Osteoblast (primary cell): Measurements from ENCODE around the gene PSMB8. TPM values are rescaled to one million over a fixed set of nuclear protein-coding genes. Genes with fewer than 3 reads are reported as not detected.

Experiments used
- DNase-seq: peaks from one replicate; pipeline ENCODE4 v3.0.0; 2011; ENCODE audit warnings: low spot score, mixed read lengths; ENCODE audit not compliant: insufficient read length; ENCODE audit errors: missing footprints
- H2AFZ ChIP-seq: 2 replicates; pipeline ENCODE4 v1.6.0; 2011; ENCODE audit warnings: mild to moderate bottlenecking, low read length
- H3K27ac ChIP-seq: 2 replicates; pipeline ENCODE4 v1.5.1; 2011; ENCODE audit warnings: mild to moderate bottlenecking, low read depth, low read length, moderate library complexity
- H3K27me3 ChIP-seq: 2 replicates; pipeline ENCODE4 v1.6.0; 2012; ENCODE audit warnings: mild to moderate bottlenecking, control low read depth, inconsistent platforms, low read length, moderate library complexity; ENCODE audit not compliant: insufficient read depth
- H3K36me3 ChIP-seq: 2 replicates; pipeline ENCODE4 v1.5.1; 2011; ENCODE audit warnings: mild to moderate bottlenecking, low read length, control low read depth, moderate library complexity; ENCODE audit not compliant: insufficient read depth
- H3K4me1 ChIP-seq: 2 replicates; pipeline ENCODE4 v1.5.1; 2011; ENCODE audit warnings: mild to moderate bottlenecking, low read length, control low read depth, moderate library complexity; ENCODE audit not compliant: insufficient read depth
- H3K4me2 ChIP-seq: 2 replicates; pipeline ENCODE4 v1.6.0; 2011; ENCODE audit warnings: mild to moderate bottlenecking, low read length; ENCODE audit not compliant: insufficient read depth
- H3K4me3 ChIP-seq: fragments of 200-600 bp; sonication (generic); 3 replicates; pipeline ENCODE4 v1.5.1; 2012; ENCODE audit warnings: mild to moderate bottlenecking, low read length, inconsistent platforms; ENCODE audit not compliant: insufficient read depth
- H3K79me2 ChIP-seq: 2 replicates; pipeline ENCODE4 v1.6.0; 2012; ENCODE audit warnings: mild to moderate bottlenecking, low read length, control low read depth, inconsistent platforms; ENCODE audit not compliant: insufficient read depth
- H3K9me3 ChIP-seq: 2 replicates; pipeline ENCODE4 v1.5.1; 2011; ENCODE audit warnings: low read depth, low read length, control low read depth
- H4K20me1 ChIP-seq: 2 replicates; pipeline ENCODE4 v1.6.0; 2012; ENCODE audit warnings: mild to moderate bottlenecking, low read length, control low read depth; ENCODE audit not compliant: insufficient read depth
- total RNA-seq: library from RNA; depleted of rRNA; stranded (reverse); fragments of >200 nt; gene quantifications from 2 replicates; pipeline ENCODE4 v1.2.3, GENCODE V29; 2012
- TF ChIP-seq, protein P1 (sequence below): IDR thresholded peaks from 2 replicates; pipeline ENCODE4 v1.5.1; 2011; ENCODE audit warnings: mild to moderate bottlenecking, low read depth, low read length, moderate library complexity; ENCODE audit errors: extremely low read depth

PSMB8 gene
- total RNA-seq, 1 donor, result 67.3 TPM

DNA sequence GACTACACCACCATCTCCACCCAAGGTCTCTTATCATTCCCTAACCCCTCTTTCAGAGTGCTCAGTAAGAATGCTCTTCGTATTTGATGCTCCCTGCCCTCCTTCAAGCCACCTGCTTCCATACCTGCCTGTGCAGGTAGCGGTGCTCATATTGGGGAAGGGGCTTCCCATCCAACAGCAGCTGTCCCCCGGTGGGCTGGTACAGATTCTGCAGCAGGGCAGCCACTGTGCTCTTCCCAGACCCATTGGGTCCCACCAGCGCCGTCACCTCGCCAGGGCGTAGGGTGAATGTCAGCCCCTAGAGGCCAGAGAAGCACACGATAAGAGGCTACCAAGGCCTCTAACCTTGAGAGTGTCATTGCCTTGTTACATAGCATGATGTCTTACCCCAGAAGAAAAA is 3.9 kb upstream of the PSMB8 start:
- Histone ChIP-seq H4K20me1 (no peaks in the 10 kb centered on the region), H3K27me3 (no peaks in the 10 kb centered on the region), H3K4me2 (no peak overlapping the region), H3K9me3 (no peaks in the 10 kb centered on the region), H3K4me1 (peaks cover 20% of the 10 kb centered on the region), H3K36me3 (peaks cover 61% of the 10 kb centered on the region), H3K27ac (no peak overlapping the region), H2AFZ (no peak overlapping the region), H3K79me2 (peaks cover 34% of the 10 kb centered on the region), H3K4me3 (no peak overlapping the region)
- DNase-seq, result no peak
- TF ChIP-seq, protein P1, sequence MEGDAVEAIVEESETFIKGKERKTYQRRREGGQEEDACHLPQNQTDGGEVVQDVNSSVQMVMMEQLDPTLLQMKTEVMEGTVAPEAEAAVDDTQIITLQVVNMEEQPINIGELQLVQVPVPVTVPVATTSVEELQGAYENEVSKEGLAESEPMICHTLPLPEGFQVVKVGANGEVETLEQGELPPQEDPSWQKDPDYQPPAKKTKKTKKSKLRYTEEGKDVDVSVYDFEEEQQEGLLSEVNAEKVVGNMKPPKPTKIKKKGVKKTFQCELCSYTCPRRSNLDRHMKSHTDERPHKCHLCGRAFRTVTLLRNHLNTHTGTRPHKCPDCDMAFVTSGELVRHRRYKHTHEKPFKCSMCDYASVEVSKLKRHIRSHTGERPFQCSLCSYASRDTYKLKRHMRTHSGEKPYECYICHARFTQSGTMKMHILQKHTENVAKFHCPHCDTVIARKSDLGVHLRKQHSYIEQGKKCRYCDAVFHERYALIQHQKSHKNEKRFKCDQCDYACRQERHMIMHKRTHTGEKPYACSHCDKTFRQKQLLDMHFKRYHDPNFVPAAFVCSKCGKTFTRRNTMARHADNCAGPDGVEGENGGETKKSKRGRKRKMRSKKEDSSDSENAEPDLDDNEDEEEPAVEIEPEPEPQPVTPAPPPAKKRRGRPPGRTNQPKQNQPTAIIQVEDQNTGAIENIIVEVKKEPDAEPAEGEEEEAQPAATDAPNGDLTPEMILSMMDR, result no peak

DNA sequence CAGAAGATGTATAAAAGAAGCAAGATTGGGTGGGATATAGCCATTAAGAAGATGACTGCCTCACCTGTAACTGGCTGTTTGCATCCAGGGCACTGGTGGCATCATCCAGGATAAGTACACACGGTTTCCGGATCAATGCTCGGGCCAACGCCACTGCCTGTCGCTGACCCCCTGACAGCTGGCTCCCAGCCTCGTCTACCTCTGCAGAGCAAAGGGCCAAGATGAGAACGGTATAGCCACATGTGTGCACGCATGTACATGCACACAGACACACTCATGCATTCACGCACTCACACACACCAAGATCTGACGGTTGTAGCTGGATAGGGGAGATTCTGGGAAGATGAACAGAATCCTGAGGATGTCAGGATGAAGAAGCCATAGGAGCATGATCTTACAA is 3.2 kb upstream of the PSMB8 start:
- H3K36me3 ChIP-seq, result peaks cover 65% of the 10 kb centered on the region

DNA sequence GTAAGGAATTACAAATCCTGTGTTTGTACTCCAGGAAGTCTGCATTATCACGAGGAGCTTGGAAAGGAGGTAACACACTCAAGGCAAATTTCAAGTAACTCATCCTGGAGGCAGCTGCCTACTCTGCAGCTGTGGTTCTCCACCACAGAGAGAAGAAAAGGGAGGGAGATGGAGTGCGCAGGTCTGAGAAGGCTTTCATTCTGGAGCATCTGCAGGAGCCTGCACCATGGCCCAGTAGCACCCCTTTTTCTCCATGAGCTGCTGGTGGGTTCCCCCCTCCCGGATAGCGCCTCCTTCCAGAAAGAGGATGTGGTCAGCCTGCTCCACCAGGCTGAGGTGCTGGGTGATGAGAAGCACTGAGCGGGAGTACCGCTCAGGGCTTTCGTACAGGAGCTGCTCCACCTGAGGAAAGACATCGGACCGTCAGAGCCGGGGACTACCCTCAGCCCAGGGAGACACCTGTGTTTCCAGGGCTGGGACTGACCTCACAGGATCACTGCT is 1.6 kb upstream of the PSMB8 start:
- no peaks in the 10 kb centered on the region for H3K9me3 ChIP-seq
- H4K20me1 ChIP-seq, result no peaks in the 10 kb centered on the region
- no peaks in the 10 kb centered on the region for H3K27me3 ChIP-seq
- peaks cover 66% of the 10 kb centered on the region for H3K36me3 ChIP-seq
- H3K4me1 ChIP-seq, result peaks cover 12% of the 10 kb centered on the region
- no peak overlapping the region for H3K4me3 ChIP-seq
- DNase-seq, result no peak
- H3K79me2 ChIP-seq, result peaks cover 23% of the 10 kb centered on the region
- TF ChIP-seq, protein P1, result no peak
- no peak overlapping the region for H3K4me2 ChIP-seq
- H3K27ac ChIP-seq, result no peak overlapping the region
- no peak overlapping the region for H2AFZ ChIP-seq

More for the DNA sequence above, 3.2 kb upstream of the PSMB8 start:
- Histone ChIP-seq H3K27me3 (no peaks in the 10 kb centered on the region), H3K9me3 (no peaks in the 10 kb centered on the region), H3K4me1 (peaks cover 15% of the 10 kb centered on the region), H4K20me1 (no peaks in the 10 kb centered on the region), H3K27ac (no peak overlapping the region), H3K79me2 (peaks cover 35% of the 10 kb centered on the region), H3K4me2 (no peak overlapping the region), H3K4me3 (no peak overlapping the region), H2AFZ (no peak overlapping the region)
- TF ChIP-seq, protein P1, result no peak
- no peak for DNase-seq

DNA sequence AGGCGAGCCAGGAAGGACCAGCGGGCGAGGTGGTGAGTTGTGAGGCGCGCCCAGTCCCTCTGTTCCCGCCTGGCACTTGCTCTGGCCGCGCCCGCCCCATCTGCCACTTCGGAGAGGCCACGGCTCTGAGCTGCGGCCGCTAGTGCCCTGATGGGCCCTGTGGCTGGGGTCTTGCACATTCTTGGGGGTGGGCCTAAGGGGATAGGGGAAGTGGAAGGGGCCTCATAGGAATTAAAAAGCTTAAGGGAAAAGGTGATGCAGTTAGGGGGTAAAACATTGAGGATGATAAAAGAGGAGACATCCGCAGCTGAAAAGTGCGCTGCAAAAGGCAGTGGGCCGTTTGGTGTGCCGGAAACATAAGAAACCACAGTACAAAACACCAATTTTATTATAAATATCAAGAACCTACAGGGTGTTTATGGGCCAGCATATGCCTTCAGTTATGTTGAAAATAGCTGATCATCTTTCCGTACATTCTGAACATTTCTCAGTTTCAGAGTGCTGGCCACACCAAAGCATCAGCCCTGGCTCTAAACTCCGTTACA is 1.1 kb upstream of the PSMB8 start:
- H3K4me3 ChIP-seq, result peak overlapping the region; percentile 93
- peak overlapping the region; percentile 95 for H2AFZ ChIP-seq
- no peaks in the 10 kb centered on the region for H4K20me1 ChIP-seq
- no peaks in the 10 kb centered on the region for H3K9me3 ChIP-seq
- peaks cover 60% of the 10 kb centered on the region for H3K36me3 ChIP-seq
- H3K79me2 ChIP-seq, result peaks cover 23% of the 10 kb centered on the region
- H3K27me3 ChIP-seq, result no peaks in the 10 kb centered on the region
- DNase-seq, result no peak
- peak overlapping the region; percentile 94 for H3K4me2 ChIP-seq
- TF ChIP-seq, protein P1, result no peak
- H3K27ac ChIP-seq, result peak overlapping the region; percentile 98
- peaks cover 12% of the 10 kb centered on the region for H3K4me1 ChIP-seq
